Tongue (tissue), 2 donors: ENCODE results near the gene HAPLN1. TPM values are rescaled to one million over a fixed set of nuclear protein-coding genes. Genes with fewer than 3 reads are reported as not detected.
"Not testable (repeated sequence)": the region's sequence is repeated elsewhere in the genome, so short reads cannot be mapped to it uniquely, and the experiment has no call there.

Experiments used
- DNase-seq: peaks from one replicate; pipeline ENCODE4 v3.0.0-alpha.2; 2015
- total RNA-seq: library from RNA; depleted of rRNA; stranded (reverse); fragments of >200 nt; gene quantifications from one replicate; pipeline ENCODE4 v1.2.3, GENCODE V29; 2014

Gene HAPLN1
- total RNA-seq: 1.6 TPM

GRCh38 chr5:83720836-83721537 is at the start of gene HAPLN1:
TSS of gene HAPLN1 (minus strand) at chr5:83720855. CDS start at chr5:83673523, 47,332 bp downstream.
- peak; percentile 53 for DNase-seq

GRCh38 chr5:83767409-83767992 is 46.8 kb upstream of the HAPLN1 start:
- no peak for DNase-seq

- DNase-seq: no peak
Observed at GRCh38 chr5:83764101-83764500, 43.4 kb upstream of the HAPLN1 start.

GRCh38 chr5:83760579-83760978 is 39.9 kb upstream of the HAPLN1 start:
- DNase-seq: no peak

GRCh38 chr5:83752700-83753099 is 32.0 kb upstream of the HAPLN1 start:
- no peak for DNase-seq

GRCh38 chr5:83751201-83751600 is 30.5 kb upstream of the HAPLN1 start:
- no peak for DNase-seq

GRCh38 chr5:83750749-83751148 is 30.1 kb upstream of the HAPLN1 start:
- DNase-seq: no peak

- DNase-seq: no peak
Observed at GRCh38 chr5:83745816-83746215, 25.2 kb upstream of the HAPLN1 start.

- no peak for DNase-seq
Observed at GRCh38 chr5:83744821-83745220, 24.2 kb upstream of the HAPLN1 start.

- no peak for DNase-seq
Observed at GRCh38 chr5:83742089-83742488, 21.4 kb upstream of the HAPLN1 start.

- no peak for DNase-seq
Observed at GRCh38 chr5:83741571-83741970, 20.9 kb upstream of the HAPLN1 start.

GRCh38 chr5:83740741-83741140 is 20.1 kb upstream of the HAPLN1 start:
- no peak for DNase-seq

GRCh38 chr5:83736169-83736568 is 15.5 kb upstream of the HAPLN1 start:
- DNase-seq: not testable (repeated sequence)

- not testable (repeated sequence) for DNase-seq
Observed at GRCh38 chr5:83735058-83735457, 14.4 kb upstream of the HAPLN1 start.

GRCh38 chr5:83731638-83732037 is 11.0 kb upstream of the HAPLN1 start:
- no peak for DNase-seq

GRCh38 chr5:83729362-83729761 is 8.7 kb upstream of the HAPLN1 start:
- DNase-seq: no peak

- no peak for DNase-seq
Observed at GRCh38 chr5:83726912-83727311, 6.3 kb upstream of the HAPLN1 start.

- DNase-seq: no peak
Observed at GRCh38 chr5:83724935-83725334, 4.3 kb upstream of the HAPLN1 start.

- DNase-seq: no peak
Observed at GRCh38 chr5:83724001-83724400, 3.3 kb upstream of the HAPLN1 start.

GRCh38 chr5:83723031-83723430 is 2.4 kb upstream of the HAPLN1 start:
- DNase-seq: no peak

GRCh38 chr5:83721953-83722901 is 1.6 kb upstream of the HAPLN1 start:
- peak; percentile 79 for DNase-seq

GRCh38 chr5:83718936-83719495 is 1.6 kb downstream of the HAPLN1 start:
- DNase-seq: no peak
